HFFc6 (cell line): ENCODE data around the gene MS4A8. TPM values are rescaled to one million over a fixed set of nuclear protein-coding genes. Genes with fewer than 3 reads are reported as not detected.

ENCODE experiments used
- DNase-seq: peaks from one replicate; pipeline ENCODE4 v3.0.0-alpha.2; 2018
- H3K27ac Mint-ChIP-seq: 2 replicates; pipeline ENCODE4 v1.8.0; 2020; ENCODE audit warnings: mild to moderate bottlenecking, mixed read lengths
- H3K27me3 Mint-ChIP-seq: 2 replicates; pipeline ENCODE4 v1.8.0; 2021; ENCODE audit warnings: mild to moderate bottlenecking, moderate library complexity, mixed read lengths; ENCODE audit not compliant: insufficient read depth
- H3K36me3 Mint-ChIP-seq: 2 replicates; pipeline ENCODE4 v1.8.0; 2021; ENCODE audit warnings: low read depth, mixed read lengths
- H3K4me1 Mint-ChIP-seq: 2 replicates; pipeline ENCODE4 v1.8.0; 2020; ENCODE audit warnings: low read depth, mixed read lengths
- H3K4me3 Mint-ChIP-seq: 2 replicates; pipeline ENCODE4 v1.8.0; 2020; ENCODE audit warnings: mild to moderate bottlenecking, moderate library complexity, mixed read lengths
- H3K9me3 Mint-ChIP-seq: 2 replicates; pipeline ENCODE4 v1.8.0; 2020; ENCODE audit warnings: mild to moderate bottlenecking, mixed read lengths
- CTCF ChIP-seq: fragments of 200-600 bp; sonication (generic); IDR thresholded peaks from 2 replicates; pipeline ENCODE4 v1.5.0; 2021; ENCODE audit warnings: antibody characterized with exemption, mild to moderate bottlenecking
- total RNA-seq, 6 experiments: library from RNA; stranded (reverse); fragmentation: NEBNext Ultra II Directional; extraction: Animal tissue kit (Norgen Biotek cat#: 25700); gene quantifications; 2 replicates in 1 of 6; 3 replicates in 5 of 6; pipeline ENCODE4 v1.2.3, GENCODE V29; 2021

Gene MS4A8
- total RNA-seq, 6 experiments from 2014 or later: not detected

- Mint-ChIP-seq H3K27me3 (peaks cover 2% of the 10 kb centered on the region), H3K9me3 (peaks cover 6% of the 10 kb centered on the region; the same call in 1 of the 2 replicates), H3K27ac (no peak overlapping the region), H3K36me3 (no peaks in the 10 kb centered on the region), H3K4me1 (no peaks in the 10 kb centered on the region), H3K4me3 (no peak overlapping the region)
- no peak for DNase-seq
- TF ChIP-seq CTCF: 0 out of 2 replicates have a peak, but pooled peaks have one; percentile 19
Observed at GRCh38 chr11:60743058-60743457, 43.6 kb downstream of the MS4A8 start.

DNA sequence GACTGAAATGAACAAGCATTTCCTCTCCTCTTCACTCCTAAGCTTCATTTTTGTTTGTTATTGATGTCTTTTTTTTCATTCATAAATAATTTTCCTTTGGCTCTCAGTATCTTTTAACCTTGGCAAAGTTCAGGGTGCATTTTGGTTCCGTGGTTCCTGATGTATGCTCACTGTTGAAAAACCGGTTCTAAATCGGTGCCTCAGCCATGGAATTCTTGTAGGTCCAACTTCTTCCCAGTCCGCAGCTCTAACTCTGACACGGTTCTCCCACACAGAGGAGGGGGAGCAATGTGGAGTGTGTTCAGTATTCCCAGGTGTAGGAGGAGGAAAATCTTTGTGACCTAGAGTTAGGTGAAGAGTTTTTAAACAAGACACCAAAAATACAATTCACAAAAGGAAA, 44.7 kb downstream of the MS4A8 start:
- Mint-ChIP-seq H3K36me3 (no peaks in the 10 kb centered on the region), H3K27ac (no peak overlapping the region), H3K4me3 (no peak overlapping the region), H3K4me1 (no peaks in the 10 kb centered on the region), H3K9me3 (peaks cover 6% of the 10 kb centered on the region; the same call in 1 of the 2 replicates), H3K27me3 (no peaks in the 10 kb centered on the region; the same call in none of the 2 replicates)
- DNase-seq: no peak
- TF ChIP-seq CTCF: no peak

- no peak for DNase-seq
- peaks cover 5% of the 10 kb centered on the region for H3K27me3 Mint-ChIP-seq
- H3K9me3 Mint-ChIP-seq: peaks cover 6% of the 10 kb centered on the region; the same call in 1 of the 2 replicates
- no peaks in the 10 kb centered on the region for H3K36me3 Mint-ChIP-seq
- TF ChIP-seq CTCF: no peak
- H3K4me1 Mint-ChIP-seq: no peaks in the 10 kb centered on the region
- H3K4me3 Mint-ChIP-seq: no peak overlapping the region; the same call in 1 of the 2 replicates
- no peak overlapping the region for H3K27ac Mint-ChIP-seq
Observed at GRCh38 chr11:60747359-60747873, 48.0 kb downstream of the MS4A8 start.

GRCh38 chr11:60748225-60748624, 48.8 kb downstream of the MS4A8 start:
- Mint-ChIP-seq H3K9me3 (peaks cover 6% of the 10 kb centered on the region; the same call in 1 of the 2 replicates), H3K4me1 (no peaks in the 10 kb centered on the region), H3K27ac (no peak overlapping the region), H3K36me3 (no peaks in the 10 kb centered on the region), H3K27me3 (peaks cover 5% of the 10 kb centered on the region; the same call in 1 of the 2 replicates), H3K4me3 (no peak overlapping the region)
- TF ChIP-seq CTCF: no peak
- no peak for DNase-seq

GRCh38 chr11:60748821-60749220, 49.4 kb downstream of the MS4A8 start:
- Mint-ChIP-seq H3K36me3 (no peaks in the 10 kb centered on the region), H3K27ac (no peak overlapping the region), H3K4me1 (no peaks in the 10 kb centered on the region), H3K9me3 (peaks cover 6% of the 10 kb centered on the region; the same call in 1 of the 2 replicates), H3K4me3 (no peak overlapping the region), H3K27me3 (peaks cover 5% of the 10 kb centered on the region; the same call in 1 of the 2 replicates)
- no peak for TF ChIP-seq CTCF
- no peak for DNase-seq
